NCI-H1436 (cell line): Measurements from ENCODE around the gene PDE3B.
"Not testable (repeated sequence)": the region's sequence is repeated elsewhere in the genome, so short reads cannot be mapped to it uniquely, and the experiment has no call there.

Experiments used
- DNase-seq: peaks from one replicate; lab custom pipeline; 2025; lab: John Stamatoyannopoulos, UW

Gene PDE3B

DNA sequence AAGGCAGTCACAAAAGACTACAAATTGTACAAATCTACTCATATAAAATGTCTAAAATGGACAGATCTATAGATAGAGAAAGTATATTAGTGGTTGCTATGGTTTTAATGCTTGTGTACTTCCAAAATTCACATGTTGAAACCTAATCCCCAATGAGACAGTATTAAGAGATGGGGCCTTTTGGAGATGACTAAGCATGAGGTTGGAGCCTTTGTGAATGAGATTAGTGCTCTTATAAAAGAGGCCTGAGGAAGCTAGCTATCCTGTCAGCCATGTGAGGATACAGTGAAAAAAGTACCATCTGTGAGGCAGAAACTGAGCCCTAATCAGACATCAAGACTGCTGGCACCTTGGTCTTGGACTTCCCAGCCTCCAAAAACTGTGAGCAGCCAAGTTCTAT lies 165.9 kb downstream of the PDE3B start:
- DNase-seq: no peak

DNA sequence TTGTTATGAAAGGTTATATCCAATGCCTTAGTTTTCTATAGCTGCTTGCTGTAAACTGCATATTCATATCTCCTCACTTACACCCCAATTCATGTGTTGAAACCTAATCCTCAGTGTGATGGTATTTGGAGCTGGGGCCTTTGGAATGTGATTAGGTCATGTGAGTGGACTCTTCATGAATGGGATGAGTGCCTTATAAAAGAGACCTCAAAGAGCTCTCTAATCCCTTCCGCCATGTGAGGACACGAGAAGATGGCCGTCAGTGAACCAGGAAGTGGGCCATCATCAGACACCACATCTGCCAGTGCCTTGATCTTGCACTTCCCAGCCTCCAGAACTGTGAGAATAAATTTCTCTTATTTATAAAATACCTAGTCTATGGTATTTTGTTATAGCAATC lies 169.2 kb downstream of the PDE3B start:
- no peak for DNase-seq

DNA sequence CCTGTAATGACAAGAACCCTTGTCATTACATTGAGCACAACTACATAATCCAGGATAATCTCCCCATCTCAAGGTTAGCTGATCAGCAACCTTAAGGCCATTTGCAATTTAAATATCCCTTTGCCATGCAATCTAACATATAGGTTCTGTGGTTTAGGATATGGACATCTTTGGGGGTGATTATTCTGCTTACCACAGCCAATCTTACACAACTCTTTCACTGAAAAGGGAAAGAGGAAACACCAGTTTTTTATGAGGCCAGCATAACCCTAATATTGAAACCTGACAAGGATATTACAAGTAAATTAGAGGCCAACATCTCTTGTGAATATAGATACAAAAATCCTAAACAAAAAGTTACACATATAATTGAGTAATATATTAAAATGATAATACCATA lies 169.9 kb downstream of the PDE3B start:
- no peak for DNase-seq

DNA sequence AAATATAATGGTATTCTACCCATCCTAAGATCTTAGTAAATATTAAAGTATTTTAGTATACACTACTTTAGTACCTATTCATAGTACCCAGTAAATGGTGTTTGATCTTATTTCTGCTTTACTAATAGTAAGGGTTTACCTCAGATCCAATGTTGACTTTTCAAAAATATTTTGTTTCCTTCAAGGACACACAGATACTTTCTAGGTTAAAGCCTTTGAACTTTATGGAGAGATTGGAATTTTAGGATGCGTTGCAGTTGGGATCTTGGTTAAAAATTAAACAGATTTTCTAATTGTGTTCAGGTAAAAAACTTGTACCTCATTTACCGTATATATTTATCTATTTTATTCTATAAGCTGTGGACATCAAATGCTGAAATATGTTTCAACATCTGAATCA lies 175.2 kb downstream of the PDE3B start:
- DNase-seq: no peak

DNA sequence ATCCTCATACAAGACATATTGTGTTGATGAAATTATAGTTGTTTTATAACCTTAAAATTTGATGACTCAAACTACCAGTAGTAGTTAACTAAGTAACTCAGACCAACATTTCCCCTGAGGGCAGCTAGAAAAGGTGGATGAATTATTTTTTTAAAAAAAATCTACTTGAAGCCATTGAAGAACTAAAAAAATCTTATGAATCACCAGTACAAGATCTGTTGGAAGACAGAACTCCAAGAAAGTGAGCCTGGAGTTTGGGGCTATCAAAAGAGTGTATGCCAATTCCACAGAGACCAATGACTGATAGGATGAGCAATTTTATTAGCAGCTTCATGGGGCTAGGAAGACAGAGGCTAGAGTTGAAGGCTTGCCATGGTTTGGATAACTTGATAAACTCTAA lies 176.0 kb downstream of the PDE3B start:
- DNase-seq: no peak

DNA sequence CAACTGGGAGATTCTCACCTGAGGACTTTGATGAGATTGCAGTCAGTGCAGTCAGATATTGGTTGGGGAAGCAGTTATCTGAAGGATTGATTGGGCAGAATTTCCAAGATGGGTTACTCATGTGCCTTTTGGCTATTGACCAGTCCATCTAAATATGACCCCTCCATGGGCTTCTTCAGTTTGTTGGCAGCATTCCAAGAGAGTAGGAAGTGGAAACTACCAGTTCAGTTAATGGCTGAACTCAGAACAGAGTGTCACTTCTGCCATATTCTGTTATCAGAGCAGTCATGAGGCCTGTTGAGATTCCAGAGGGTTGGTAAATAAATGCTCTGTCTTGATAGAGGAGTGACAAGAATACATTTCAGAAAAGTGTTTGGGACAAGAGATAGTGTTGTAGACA lies 177.4 kb downstream of the PDE3B start:
- DNase-seq: no peak

DNA sequence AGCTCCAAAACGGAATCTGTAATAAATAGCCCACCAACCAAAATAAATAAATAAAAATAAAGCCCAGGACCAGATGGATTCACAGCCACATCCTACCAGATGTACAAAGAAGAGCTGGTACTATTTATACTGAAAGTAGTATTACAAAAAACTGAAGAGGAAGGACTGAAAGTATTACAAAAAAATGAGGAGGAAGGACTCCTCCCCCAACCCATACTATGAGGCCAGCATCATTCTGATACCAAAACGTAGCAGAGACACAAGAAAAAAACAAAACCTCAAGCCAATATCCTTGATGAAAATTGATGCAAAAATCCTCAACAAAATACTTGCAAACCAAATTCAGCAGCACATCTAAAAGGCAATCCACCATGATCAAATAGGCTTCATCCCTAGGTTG lies 183.0 kb downstream of the PDE3B start:
- DNase-seq: no peak

DNA sequence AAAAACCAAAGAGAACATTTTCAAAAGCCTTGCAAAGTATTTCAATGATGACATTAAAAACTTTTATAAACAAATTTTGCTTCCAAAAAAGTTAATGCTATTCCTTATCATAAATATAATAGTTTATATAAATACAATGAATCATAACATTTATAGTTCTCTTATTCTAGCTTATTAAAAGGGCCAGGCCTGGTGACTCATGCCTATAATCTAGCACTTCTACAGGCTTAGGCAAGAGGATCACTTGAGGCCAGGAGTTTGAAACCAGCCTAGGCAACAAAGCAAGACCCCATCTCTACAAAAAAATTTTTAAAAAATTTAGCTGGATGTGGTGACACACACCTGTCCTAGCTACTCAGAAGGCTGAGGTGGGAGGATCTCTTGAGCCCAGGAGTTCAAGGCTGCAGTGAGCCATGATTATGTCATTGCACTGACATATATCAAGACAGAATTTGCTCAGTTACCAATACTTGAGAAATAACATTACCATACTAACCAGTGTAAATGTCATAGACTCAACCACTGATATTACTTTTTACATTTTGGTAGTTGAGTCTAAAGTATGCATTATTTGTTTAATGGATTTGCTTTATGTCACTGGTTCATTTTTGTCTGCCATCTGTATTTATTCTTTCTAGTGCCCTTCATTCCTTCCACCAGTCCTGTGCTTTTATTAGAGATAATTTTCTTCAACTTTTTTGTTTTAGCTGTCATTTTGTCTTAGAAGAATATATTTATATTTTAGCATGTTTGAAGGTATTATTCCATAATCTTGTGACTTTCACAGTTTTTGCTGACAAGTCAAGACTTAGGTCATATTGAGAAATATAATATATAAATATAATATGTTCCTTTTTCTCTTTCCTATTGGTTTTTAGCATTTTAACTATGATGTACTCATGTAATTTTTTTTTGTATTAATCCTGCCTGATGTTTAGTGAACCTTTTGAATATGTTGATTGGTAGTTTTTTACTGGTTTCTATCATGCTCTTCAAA lies 192.2 kb downstream of the PDE3B start:
- no peak for DNase-seq

DNA sequence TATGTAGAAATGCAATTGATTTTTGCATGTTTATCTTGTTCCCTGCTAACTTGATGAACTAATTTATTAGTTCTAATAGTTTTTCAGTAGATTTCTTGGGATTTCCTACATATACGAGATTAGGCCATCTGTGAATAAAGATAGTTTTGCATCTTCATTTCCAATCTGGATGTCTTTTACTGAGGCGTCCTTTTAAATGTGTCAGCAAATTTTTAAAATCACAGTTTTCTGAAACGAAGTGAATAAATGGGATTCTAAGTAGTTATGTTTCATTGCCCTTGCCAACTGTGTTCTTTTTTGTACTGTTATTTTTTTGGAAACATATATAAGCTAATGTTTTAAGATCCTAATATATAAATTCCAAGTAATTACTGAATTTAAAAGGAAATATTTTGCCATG lies 198.4 kb downstream of the PDE3B start:
- no peak for DNase-seq

DNA sequence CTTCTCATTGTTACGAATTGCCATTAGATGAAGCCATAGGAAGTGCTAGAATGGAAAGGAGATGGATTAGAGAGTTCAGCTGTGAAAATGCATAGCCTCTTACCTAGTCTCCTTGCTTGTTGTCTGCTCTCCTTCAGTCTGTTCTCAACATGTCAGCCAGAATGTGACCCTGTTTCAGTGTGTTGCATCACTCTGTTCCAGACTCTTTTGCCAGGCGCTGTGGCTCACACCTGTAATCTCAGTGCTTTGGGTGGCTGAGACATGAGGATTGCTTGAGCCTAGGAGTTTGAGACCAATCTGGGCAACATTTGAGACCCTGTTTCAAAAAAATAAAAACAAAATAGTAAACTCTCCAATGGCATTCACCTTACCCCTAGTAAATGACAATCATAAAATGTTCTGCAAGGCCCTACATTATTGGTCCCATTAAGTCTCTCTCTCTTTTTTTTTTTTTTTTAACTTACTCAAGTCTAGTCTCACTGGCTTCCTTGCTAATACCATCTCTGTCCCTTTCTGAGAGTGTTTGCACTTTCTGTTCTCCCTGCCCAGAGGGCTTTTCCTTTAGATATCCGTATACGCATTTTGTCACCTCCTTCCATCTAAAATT lies 209.1 kb downstream of the PDE3B start:
- DNase-seq: no peak

DNA sequence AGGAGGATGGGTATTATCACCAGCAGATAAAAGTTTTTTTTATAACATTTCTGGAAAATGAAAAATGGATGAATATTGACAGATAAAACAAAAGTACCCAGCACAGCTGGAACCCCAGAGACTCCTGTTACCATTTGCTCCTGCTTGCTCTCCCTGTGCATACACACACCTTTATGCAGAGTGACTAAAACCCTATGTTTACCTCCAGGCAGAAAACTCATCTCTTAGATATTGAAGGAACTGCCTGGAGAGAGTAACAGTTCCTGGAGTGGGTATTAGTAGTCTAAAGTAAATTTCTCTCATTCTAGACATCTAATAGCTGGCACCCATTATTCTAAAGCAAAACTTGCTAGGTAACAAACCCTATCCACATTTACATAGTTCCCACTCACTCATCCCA lies 210.5 kb downstream of the PDE3B start:
- DNase-seq: no peak

DNA sequence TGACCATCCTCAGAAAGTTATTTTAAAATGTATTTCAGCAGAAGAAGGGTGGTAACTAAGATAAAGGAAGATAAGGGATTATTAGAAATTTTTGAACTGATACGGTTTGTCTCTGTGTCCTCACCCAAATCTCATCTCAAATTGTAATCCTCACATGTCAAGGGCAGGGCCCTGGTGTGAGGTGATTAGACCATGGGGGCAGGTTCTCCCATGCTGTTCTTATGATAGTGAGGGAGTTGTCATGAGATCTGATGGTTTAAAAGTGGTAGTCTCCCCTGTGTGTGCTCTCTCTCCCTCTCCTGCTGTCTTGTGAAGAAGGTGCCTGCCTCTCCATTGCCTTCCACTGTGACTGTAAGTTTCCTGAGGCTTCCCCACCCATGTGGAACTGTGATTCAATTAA lies 212.3 kb downstream of the PDE3B start:
- no peak for DNase-seq

DNA sequence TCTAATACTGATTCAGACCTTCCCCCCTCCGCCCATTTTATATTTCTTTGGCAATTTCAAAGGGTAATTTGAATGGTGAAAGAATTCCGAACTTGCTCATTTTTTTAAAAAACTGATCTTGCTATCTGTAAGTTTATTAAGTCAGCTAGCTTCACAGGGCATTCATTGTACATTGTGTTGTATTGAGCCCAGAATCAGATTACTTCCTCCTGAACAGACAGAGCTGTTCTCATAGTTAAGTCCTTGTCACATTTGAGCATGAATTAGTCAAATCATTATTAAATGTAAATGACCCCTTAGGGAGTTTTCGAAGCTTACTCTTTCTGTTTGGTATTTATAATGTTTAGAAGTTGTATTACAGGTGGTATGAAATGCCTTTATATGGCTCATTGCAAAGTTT lies 214.0 kb downstream of the PDE3B start:
- no peak for DNase-seq

DNA sequence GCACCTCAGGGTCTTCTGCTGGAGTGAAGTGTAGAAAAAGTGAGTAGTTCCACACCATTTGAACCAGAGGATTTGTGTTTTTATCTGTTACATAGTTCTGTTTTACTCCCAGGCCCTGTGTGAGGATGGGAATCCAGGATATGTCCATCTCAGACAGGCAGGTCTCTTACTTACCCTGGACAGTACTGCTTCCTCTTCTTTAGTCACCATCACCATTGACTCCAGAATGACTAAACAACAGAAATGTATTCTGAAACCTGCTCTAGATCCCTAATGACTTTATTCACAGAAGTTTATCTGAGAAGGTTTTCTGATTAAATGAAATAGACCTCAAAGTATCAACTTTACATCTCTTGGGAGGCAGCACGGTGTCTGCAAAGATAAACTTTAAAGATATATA lies 214.8 kb downstream of the PDE3B start:
- no peak for DNase-seq

DNA sequence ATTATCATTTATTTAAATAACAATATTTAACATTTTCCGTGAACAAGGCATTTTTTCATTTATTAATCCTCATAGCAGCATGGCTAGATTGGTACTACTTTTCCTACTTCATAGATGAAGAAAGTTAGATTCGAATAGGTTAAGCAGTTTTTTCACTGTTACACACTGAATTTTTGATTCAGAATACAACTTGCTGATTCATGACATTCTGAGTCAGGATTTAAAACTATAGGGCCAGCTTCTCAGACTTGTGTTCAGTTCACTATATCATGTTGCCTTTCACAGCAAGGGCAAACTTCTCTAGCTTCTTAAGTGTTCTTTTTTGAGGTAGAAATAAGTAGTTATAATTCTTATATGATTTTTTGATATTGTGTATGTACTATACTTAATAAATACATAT lies 216.9 kb downstream of the PDE3B start:
- no peak for DNase-seq

DNA sequence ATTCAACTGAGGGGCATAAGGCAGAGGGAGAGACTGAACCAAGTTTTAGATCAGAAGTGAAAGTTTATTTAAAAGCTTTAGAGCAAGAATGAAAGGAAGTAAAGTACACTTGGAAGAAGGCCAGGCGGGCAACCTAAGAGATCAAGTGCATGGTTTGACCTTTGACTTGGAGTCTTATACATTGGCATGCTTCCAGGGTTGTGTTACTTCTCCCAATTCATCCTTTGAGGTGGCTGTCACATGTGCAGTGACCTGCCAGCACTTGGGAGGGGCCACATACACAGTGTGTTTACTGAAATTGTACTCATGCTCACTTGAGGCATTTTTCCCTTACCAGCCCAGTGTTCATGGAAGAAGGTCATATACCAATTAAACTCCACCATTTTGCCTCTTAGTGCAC lies 218.1 kb downstream of the PDE3B start:
- no peak for DNase-seq

DNA sequence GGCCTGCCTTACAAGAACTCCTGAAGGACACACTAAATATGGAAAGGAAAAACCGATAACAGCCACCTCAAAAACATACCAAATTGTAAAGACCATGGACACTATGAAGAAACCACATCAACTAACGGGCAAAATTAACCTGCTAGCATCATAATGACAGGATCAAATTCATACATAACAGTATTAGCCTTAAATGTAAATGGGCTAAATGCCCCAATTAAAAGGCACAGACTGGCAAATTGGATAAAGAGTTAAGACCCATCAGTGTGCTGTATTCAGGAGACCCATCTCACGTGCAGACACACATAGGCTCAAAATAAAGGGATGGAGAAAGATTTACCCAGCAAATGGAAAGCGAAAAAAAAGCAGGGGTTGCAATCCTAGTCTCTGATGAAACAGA lies 220.2 kb downstream of the PDE3B start:
- not testable (repeated sequence) for DNase-seq

DNA sequence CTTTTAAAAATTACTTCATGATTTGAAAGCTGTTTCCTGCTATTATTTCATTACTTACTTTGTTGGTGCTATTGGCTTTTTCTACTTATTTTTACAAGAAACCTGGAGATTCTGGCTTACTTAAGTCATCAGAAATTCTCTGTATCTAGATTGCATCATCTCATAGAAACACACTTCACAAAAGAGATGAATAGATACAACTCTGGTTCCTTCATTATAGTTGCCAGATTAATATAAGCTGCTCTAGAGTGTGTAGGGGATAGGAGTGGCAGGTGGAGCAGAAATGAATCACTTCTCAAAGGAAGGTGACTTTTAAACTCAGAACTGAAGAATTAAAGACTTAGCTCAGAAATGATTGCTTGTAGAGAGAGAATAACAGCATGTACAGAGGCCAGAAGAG lies 228.4 kb downstream of the PDE3B start:
- no peak for DNase-seq

DNA sequence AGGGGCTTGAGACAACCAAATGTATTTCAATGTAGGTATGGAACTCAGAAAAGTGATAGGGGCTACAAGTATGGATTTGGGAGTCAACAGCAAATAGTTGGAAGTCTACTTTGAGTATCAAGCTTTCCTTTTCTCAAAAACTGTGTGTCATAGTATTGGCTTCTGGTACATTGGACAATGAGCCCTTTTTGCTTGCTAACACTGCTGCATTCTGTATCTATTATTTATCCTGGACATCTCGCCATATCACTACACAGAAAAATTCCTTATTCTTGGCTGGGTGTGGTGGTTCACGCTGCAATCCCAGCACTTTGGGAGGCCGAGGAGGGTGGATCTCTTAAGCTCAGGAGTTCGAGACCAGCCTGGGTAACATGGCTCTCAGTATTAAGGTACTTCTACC lies 230.0 kb downstream of the PDE3B start:
- DNase-seq: no peak

DNA sequence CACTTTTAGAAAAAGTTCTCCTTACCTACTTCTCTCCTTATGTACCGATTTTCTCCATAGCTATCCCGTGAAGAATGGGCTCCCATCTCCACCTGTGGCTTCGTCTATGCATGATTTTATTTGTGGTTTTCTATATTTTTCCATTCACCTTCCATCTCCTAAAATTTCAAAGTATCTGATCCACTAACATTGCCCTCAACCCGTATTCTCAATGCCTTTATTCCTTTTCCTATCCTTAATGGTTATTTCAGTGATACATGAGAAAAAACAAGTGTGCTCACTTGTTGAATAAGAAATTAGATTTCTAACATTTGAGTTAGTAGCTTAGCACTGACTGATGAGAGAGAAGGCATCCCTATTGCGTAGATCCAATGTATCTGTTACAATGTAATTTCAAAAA lies 231.6 kb downstream of the PDE3B start:
- no peak for DNase-seq

DNA sequence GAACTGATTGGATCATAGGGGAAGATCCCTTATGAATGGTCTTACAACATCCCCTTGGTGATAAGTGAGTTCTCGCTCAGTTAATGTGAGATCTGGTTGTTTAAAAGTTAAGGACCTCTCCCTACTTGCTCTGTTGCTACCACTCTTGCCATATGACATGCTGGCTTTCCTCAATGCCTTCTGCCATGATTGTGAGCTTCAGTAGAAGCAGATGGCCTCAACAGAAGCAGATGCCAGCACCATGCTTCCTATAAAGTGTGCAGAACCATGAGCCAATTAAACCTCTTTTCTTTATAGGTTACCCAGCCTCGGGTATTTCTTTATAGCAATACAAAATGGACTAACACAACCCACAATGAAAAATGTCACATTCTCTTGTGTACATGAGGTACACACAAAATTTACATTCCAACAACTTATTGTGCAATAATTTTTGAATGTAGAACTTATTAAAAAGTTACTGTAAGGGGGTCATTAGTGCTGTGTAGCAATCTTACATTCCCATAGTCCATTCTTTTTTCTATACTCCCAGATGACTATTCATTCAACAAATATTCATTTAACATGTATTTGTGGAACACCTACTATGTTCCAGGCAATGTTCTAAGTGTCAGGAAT lies 238.1 kb downstream of the PDE3B start:
- no peak for DNase-seq

DNA sequence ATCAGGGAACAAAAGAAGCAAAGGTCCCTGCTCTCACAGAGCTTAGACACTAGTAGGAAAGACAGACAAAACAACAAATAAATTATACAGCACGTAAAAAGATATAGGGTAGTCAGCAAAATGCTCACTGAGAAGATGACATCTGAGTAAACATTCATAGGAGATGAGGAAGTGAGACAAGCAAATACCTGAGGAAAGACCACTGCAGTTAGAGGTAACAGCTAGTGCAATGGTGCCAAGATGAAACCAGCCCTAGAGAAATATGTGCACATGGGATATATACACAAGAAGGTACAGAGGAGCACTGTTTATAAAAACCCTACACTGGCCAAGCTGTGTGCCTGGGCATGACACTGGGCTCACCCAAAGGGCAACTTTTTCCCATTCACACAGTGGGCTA lies 238.6 kb downstream of the PDE3B start:
- DNase-seq: no peak

DNA sequence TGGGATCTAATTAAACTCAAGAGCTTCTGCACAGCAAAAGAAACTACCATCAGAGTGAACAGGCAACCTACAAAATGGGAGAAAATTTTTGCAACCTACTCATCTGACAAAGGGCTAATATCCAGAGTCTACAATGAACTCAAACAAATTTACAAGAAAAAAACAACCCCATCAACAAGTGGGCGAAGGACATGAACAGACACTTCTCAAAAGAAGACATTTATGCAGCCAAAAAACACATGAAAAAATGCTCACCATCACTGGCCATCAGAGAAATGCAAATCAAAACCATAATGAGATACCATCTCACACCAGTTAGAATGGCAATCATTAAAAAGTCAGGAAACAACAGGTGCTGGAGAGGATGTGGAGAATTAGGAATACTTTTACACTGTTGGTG lies 240.1 kb downstream of the PDE3B start:
- not testable (repeated sequence) for DNase-seq
